RWPE2 (cell line): ENCODE measurements around the gene PLP1.

ENCODE experiments used
- ATAC-seq: fragments of 200-7000 bp; cut with Tn5 transposase; 3 replicates; pipeline ENCODE4 v1.9.1; 2021; ENCODE audit warnings: low read depth
- DNase-seq: peaks from one replicate; pipeline ENCODE4 v3.0.0-alpha.2; 2020; ENCODE audit warnings: low spot score
- H3K27ac ChIP-seq: fragments of 450-650 bp; 2 replicates; pipeline ENCODE4 v1.5.1; 2017; ENCODE audit warnings: mild to moderate bottlenecking; ENCODE audit not compliant: poor library complexity, severe bottlenecking
- H3K27me3 ChIP-seq: fragments of 250-450 bp; sonication (Bioruptor Pico); 2 replicates; pipeline ENCODE4 v1.5.1; 2021; ENCODE audit warnings: mild to moderate bottlenecking, moderate library complexity; ENCODE audit not compliant: insufficient read depth, poor library complexity, severe bottlenecking
- H3K36me3 ChIP-seq: fragments of 250-450 bp; sonication (Bioruptor Pico); 2 replicates; pipeline ENCODE4 v1.5.1; 2020; ENCODE audit warnings: low read depth, mild to moderate bottlenecking, moderate library complexity
- H3K4me1 ChIP-seq: fragments of 250-450 bp; sonication (Bioruptor Pico); 2 replicates; pipeline ENCODE4 v1.5.1; 2021; ENCODE audit warnings: mild to moderate bottlenecking, moderate library complexity; ENCODE audit not compliant: insufficient read depth, poor library complexity, severe bottlenecking
- H3K4me3 ChIP-seq: fragments of 250-450 bp; sonication (Bioruptor Pico); 2 replicates; pipeline ENCODE4 v1.5.1; 2021; ENCODE audit warnings: mild to moderate bottlenecking, moderate library complexity; ENCODE audit not compliant: severe bottlenecking
- H3K9me3 ChIP-seq: fragments of 250-450 bp; sonication (Bioruptor Pico); 2 replicates; pipeline ENCODE4 v1.5.1; 2021; ENCODE audit warnings: mild to moderate bottlenecking, moderate library complexity; ENCODE audit not compliant: severe bottlenecking
- CTCF ChIP-seq: fragments of 450-650 bp; IDR thresholded peaks from one replicate; pipeline ENCODE4 v1.5.1; 2017; ENCODE audit warnings: mild to moderate bottlenecking, moderate library complexity; ENCODE audit not compliant: poor library complexity, severe bottlenecking

The PLP1 gene, protein sequence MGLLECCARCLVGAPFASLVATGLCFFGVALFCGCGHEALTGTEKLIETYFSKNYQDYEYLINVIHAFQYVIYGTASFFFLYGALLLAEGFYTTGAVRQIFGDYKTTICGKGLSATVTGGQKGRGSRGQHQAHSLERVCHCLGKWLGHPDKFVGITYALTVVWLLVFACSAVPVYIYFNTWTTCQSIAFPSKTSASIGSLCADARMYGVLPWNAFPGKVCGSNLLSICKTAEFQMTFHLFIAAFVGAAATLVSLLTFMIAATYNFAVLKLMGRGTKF

DNA sequence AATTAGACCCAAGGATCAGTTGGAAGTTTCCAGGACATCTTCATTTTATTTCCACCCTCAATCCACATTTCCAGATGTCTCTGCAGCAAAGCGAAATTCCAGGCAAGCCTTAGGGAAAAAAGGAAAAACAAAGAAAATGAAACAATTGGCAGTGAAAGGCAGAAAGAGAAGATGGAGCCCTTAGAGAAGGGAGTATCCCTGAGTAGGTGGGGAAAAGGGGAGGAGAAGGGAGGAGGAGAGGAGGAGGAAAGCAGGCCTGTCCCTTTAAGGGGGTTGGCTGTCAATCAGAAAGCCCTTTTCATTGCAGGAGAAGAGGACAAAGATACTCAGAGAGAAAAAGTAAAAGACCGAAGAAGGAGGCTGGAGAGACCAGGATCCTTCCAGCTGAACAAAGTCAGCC is at the start of gene PLP1:
PLP1 (plus strand) TSS at position 295 of the 400 bp plus-strand sequence. CDS start 156 bp downstream, outside the sequence.
- DNase-seq (no peak), ATAC-seq (no peak)
- Histone ChIP-seq H3K9me3 (no peaks in the 10 kb centered on the region), H3K36me3 (no peaks in the 10 kb centered on the region), H3K27me3 (no peaks in the 10 kb centered on the region), H3K27ac (no peak within 1 kb of the TSS), H3K4me3 (no peak within 1 kb of the TSS), H3K4me1 (no peaks in the 10 kb centered on the region)
- no peak for TF ChIP-seq CTCF

- ATAC-seq (no peak), DNase-seq (no peak)
- no peaks in the 10 kb centered on the region for H3K36me3 ChIP-seq
- no peak overlapping the region for H3K27ac ChIP-seq
- no peak for TF ChIP-seq CTCF
- H3K9me3 ChIP-seq = no peaks in the 10 kb centered on the region
- H3K4me1 ChIP-seq = peaks cover 18% of the 10 kb centered on the region
- H3K4me3 ChIP-seq = no peak overlapping the region
- H3K27me3 ChIP-seq = no peaks in the 10 kb centered on the region
Observed at GRCh38 chrX:103727115-103727514, 49.5 kb upstream of the PLP1 start.

GRCh38 chrX:103729015-103729414 is 47.6 kb upstream of the PLP1 start:
- TF ChIP-seq CTCF = no peak
- Histone ChIP-seq H3K4me3 (no peak overlapping the region), H3K9me3 (no peaks in the 10 kb centered on the region), H3K27me3 (no peaks in the 10 kb centered on the region), H3K36me3 (no peaks in the 10 kb centered on the region), H3K4me1 (peaks cover 18% of the 10 kb centered on the region), H3K27ac (no peak overlapping the region)
- ATAC-seq (no peak), DNase-seq (no peak)

DNA sequence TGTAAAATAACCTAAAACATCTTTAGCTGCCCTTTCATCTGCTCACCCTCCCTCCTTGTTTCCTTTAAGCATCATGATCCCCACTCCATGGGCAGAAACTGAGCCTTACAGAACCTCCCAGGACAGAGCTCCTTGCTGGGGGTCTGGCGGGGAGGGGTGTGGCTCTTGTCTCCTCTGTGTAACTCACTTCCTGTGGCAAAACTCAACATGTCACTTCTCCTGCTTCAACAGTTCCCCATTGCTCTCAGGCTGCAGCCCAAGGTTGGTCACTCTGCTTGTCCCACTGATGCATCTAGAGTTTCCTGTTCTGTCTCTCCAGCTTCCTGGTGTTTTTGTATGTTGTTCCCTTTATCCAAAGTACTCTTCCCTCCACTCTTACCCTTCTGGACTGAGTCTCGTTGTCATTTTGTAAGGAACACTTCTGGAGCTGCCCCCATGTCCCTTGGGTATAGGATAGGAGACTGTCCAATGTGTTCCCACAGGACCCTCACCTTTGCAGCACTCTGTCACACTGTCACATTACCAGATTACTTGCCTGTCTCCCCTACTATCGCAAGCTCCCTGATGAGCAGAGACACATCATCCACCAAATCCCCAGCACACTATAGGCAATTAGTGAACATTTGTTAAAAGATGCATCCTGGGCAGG is 46.4 kb upstream of the PLP1 start:
- DNase-seq (no peak), ATAC-seq (no peak)
- no peak for TF ChIP-seq CTCF
- Histone ChIP-seq H3K27me3 (no peaks in the 10 kb centered on the region), H3K4me1 (peaks cover 25% of the 10 kb centered on the region), H3K27ac (peak overlapping the region; percentile 83), H3K4me3 (no peak overlapping the region), H3K9me3 (no peaks in the 10 kb centered on the region), H3K36me3 (no peaks in the 10 kb centered on the region)
